Thoracic aorta (tissue), 2 donors: ENCODE measurements around the gene B4GAT1. TPM values are rescaled to one million over a fixed set of nuclear protein-coding genes. Genes with fewer than 3 reads are reported as not detected.
"Not testable (repeated sequence)": the region's sequence is repeated elsewhere in the genome, so short reads cannot be mapped to it uniquely, and the experiment has no call there.

Experiments
- ATAC-seq: fragments of 150-250 bp; one replicate; pipeline ENCODE4 v1.8.0; 2017; ENCODE audit warnings: low read depth; ENCODE audit not compliant: insufficient number of reproducible peaks, low FRiP score
- DNase-seq: peaks from one replicate; pipeline ENCODE4 v3.0.0-alpha.2; 2020; ENCODE audit warnings: low spot score
- H3K27ac ChIP-seq, 2 donors: fragments of 200-600 bp; sonication (generic); 1 replicate in 1 of 2; 2 replicates in 1 of 2; pipeline ENCODE4 v1.5.1; 2016; ENCODE audit warnings: mild to moderate bottlenecking in 2 of 2, moderate library complexity in 2 of 2
- H3K27me3 ChIP-seq: fragments of 200-600 bp; sonication (generic); replicated peaks from 2 replicates; pipeline ENCODE4 v1.6.0; 2016; ENCODE audit warnings: mild to moderate bottlenecking; ENCODE audit not compliant: insufficient read depth
- H3K36me3 ChIP-seq: fragments of 200-600 bp; sonication (generic); one replicate; pipeline ENCODE4 v1.5.1; 2016
- H3K4me1 ChIP-seq, 2 donors: fragments of 200-600 bp; sonication (generic); 1 replicate in 1 of 2; 2 replicates in 1 of 2; pipeline versions ENCODE4 v1.5.1 to v1.6.0; 2016; ENCODE audit warnings: low read depth in 2 of 2, mild to moderate bottlenecking in 1 of 2; ENCODE audit not compliant: control insufficient read depth in 1 of 2
- H3K4me3 ChIP-seq: fragments of 200-600 bp; sonication (generic); 2 replicates; pipeline ENCODE4 v1.5.1; 2016; ENCODE audit warnings: mild to moderate bottlenecking
- H3K9me3 ChIP-seq: fragments of 200-600 bp; sonication (generic); 2 replicates; pipeline ENCODE4 v1.5.1; 2016
- CTCF ChIP-seq: fragments of 200-600 bp; sonication (generic); IDR thresholded peaks from one replicate; pipeline ENCODE4 v1.5.1; 2019; ENCODE audit warnings: antibody characterized with exemption
- total RNA-seq, 2 donors: library from RNA; depleted of rRNA; stranded (reverse); fragments of >200 nt; gene quantifications; one replicate each; pipeline versions ENCODE4 v1.1.0 to v1.2.3, GENCODE V29; 2016

The B4GAT1 gene
- total RNA-seq, 2 donors from 2014 or later, result 15.7 to 34.1 TPM

GRCh38 chr11:66311965-66312548, 35.4 kb downstream of the B4GAT1 start:
- peak; percentile 53 for ATAC-seq
- Histone ChIP-seq H3K4me1 (peaks cover 6 to 25% of the 10 kb centered on the region in 2 donors), H3K27me3 (peaks cover 5% of the 10 kb centered on the region), H3K9me3 (no peaks in the 10 kb centered on the region), H3K27ac (peak overlapping the region; percentile 77 to 79), H3K4me3 (peak overlapping the region; percentile 78), H3K36me3 (no peaks in the 10 kb centered on the region)
- DNase-seq, result peak; percentile 70
- no peak for TF ChIP-seq CTCF

- Histone ChIP-seq H3K27ac (peak overlapping the region; percentile 77 to 79), H3K4me1 (peaks cover 3 to 22% of the 10 kb centered on the region in 2 donors), H3K27me3 (peaks cover 5% of the 10 kb centered on the region), H3K36me3 (no peaks in the 10 kb centered on the region), H3K4me3 (peak overlapping the region; percentile 78), H3K9me3 (no peaks in the 10 kb centered on the region)
- no peak for ATAC-seq
- DNase-seq, result no peak
- peak; percentile 78 for TF ChIP-seq CTCF
These were observed 35.9 kb downstream of the B4GAT1 start for GRCh38 chr11:66311470-66311964.

- H3K4me3 ChIP-seq, H3K27me3 ChIP-seq, DNase-seq, ATAC-seq, H3K27ac ChIP-seq, H3K36me3 ChIP-seq, H3K9me3 ChIP-seq: not testable (repeated sequence)
- H3K4me1 ChIP-seq, result peaks cover 0 to 16% of the 10 kb centered on the region in 2 donors
These were observed 36.5 kb downstream of the B4GAT1 start for GRCh38 chr11:66310803-66311440.

- H3K4me3 ChIP-seq, result no peak overlapping the region
- ATAC-seq (no peak), DNase-seq (no peak)
- no peaks in the 10 kb centered on the region for H3K9me3 ChIP-seq
- no peak for TF ChIP-seq CTCF
- no peak overlapping the region for H3K27ac ChIP-seq
- H3K27me3 ChIP-seq, result peaks cover 5% of the 10 kb centered on the region
- H3K4me1 ChIP-seq, result peaks cover 0 to 10% of the 10 kb centered on the region in 2 donors
- no peaks in the 10 kb centered on the region for H3K36me3 ChIP-seq
These were observed 37.1 kb downstream of the B4GAT1 start for GRCh38 chr11:66310324-66310723.

- H3K36me3 ChIP-seq, result no peaks in the 10 kb centered on the region
- H3K9me3 ChIP-seq, result no peaks in the 10 kb centered on the region
- peaks cover 0 to 10% of the 10 kb centered on the region in 2 donors for H3K4me1 ChIP-seq
- peaks cover 2% of the 10 kb centered on the region for H3K27me3 ChIP-seq
- ATAC-seq (no peak), DNase-seq (no peak)
- H3K27ac ChIP-seq, result no peak overlapping the region
- H3K4me3 ChIP-seq, result no peak overlapping the region
- no peak for TF ChIP-seq CTCF
These were observed 38.0 kb downstream of the B4GAT1 start for GRCh38 chr11:66309475-66309874.
